Left ventricle myocardium superior (tissue), 1 donor: ENCODE results near the gene RBFOX1. TPM values are rescaled to one million over a fixed set of nuclear protein-coding genes. Genes with fewer than 3 reads are reported as not detected.

ENCODE experiments used
- ATAC-seq: fragments of 200-7000 bp; cut with Tn5 transposase; one replicate; pipeline ENCODE4 v1.9.1; 2020; ENCODE audit warnings: mild to moderate bottlenecking, moderate library complexity
- DNase-seq: peaks from one replicate; pipeline ENCODE4 v3.0.0-alpha.2; 2020
- intact Hi-C: fragments of 100-400 bp; cut with micrococcal nuclease; formaldehyde crosslinking; loops from one replicate; pipeline ENCODE4 v1.11.0; 2022
- total RNA-seq: library from RNA; stranded (reverse); fragmentation: NEBNext Ultra II Directional; extraction: Animal tissue kit (Norgen Biotek cat#: 25700); gene quantifications from one replicate; pipeline ENCODE4 v1.2.1, GENCODE V29; 2021
- donor health status: DM: no; HTN: yes; CAD: no; lungs with severe emphysema.

RBFOX1 gene
- total RNA-seq, 1 donor from 2014 or later: 79.4 TPM

- intact Hi-C loops: no loop called here
- ATAC-seq (no peak), DNase-seq (no peak)
Measured at GRCh38 chr16:7691533-7691932, 358.9 kb downstream of the RBFOX1 start.

- intact Hi-C loops: no loop called here
- ATAC-seq (no peak), DNase-seq (no peak)
Measured at GRCh38 chr16:7703672-7704071, 371.0 kb downstream of the RBFOX1 start.

- intact Hi-C loops: no loop called here
- no peak for ATAC-seq
- no peak for DNase-seq
Measured at GRCh38 chr16:7705885-7706284, 373.2 kb downstream of the RBFOX1 start.

GRCh38 chr16:7709186-7709585 lies 376.5 kb downstream of the RBFOX1 start:
- ATAC-seq (no peak), DNase-seq (no peak)
- intact Hi-C loops: no loop called here

DNA sequence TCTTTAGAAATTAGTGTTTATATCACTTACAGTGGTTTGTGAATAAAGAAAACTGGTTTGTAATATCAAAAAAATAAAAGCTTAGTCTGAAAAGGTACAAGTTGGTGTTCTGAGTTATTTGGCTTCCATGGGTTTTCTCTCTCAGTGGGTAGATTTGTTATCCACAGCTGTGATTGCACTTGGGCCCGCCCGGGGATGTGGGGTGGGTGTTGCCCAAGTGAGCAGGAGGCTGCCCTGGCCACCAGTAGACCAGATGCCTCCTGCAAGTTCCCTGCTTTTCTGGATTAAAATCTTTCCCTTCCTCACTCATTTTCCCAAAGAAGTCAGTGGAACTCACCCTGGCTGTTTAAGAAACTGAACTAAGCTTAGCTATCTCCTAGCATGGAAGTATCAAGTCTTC lies 380.6 kb downstream of the RBFOX1 start:
- ATAC-seq (no peak), DNase-seq (no peak)
- intact Hi-C loops: no loop called here

- intact Hi-C loops: no loop called here
Measured at GRCh38 chr16:7714775-7715174, 382.1 kb downstream of the RBFOX1 start.

GRCh38 chr16:7716660-7717550 lies 384.3 kb downstream of the RBFOX1 start:
- ATAC-seq: no peak
- no peak for DNase-seq
- intact Hi-C loops: no loop called here

More at GRCh38 chr16:7714775-7715174, 382.1 kb downstream of the RBFOX1 start:
- no peak for ATAC-seq
- no peak for DNase-seq

DNA sequence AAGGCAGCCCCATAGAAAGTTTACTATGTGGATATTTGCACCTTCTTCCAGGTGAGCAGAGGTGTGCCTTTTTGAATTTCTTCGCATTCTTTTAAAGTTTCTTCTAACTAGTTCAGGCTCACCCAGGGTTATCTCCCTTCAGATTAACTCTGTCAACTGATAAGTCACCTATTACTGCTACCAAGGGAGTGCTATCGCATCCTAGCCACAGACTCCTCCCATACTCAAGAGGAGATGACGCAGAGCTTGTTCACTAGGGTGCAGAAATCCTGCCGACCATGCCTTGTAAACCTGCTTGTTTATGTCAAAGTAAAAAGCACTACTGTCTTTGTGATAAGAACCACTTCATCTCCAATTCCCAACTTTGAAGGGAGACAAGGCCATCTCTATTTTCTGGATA lies 390.1 kb downstream of the RBFOX1 start:
- ATAC-seq: no peak
- no peak for DNase-seq
- intact Hi-C loops: no loop called here

GRCh38 chr16:7731141-7731540 lies 398.5 kb downstream of the RBFOX1 start:
- ATAC-seq: no peak
- intact Hi-C loops: no loop called here
- no peak for DNase-seq

- DNase-seq (no peak), ATAC-seq (no peak)
- intact Hi-C loops: no loop called here
Measured at GRCh38 chr16:7736138-7736665, 403.6 kb downstream of the RBFOX1 start.

DNA sequence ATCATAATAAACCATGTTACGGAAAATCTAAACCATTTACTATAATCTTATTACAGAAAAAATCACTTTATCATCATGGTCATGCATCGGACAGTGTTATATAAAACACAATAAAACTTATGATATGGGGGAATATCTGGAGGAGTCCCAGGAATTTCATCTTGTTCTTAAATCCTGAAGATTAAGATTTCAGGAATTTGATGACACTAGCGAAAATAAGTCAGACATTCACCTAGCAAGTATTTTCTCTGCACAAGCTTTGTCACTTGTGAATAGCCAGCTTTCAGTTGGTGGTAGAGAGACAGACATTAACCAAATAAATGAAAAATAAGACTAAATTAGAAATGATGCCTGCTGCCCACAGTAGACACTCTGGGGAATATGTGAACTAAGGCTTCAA lies 410.0 kb downstream of the RBFOX1 start:
- no peak for DNase-seq
- intact Hi-C loops: no loop called here
- no peak for ATAC-seq

DNA sequence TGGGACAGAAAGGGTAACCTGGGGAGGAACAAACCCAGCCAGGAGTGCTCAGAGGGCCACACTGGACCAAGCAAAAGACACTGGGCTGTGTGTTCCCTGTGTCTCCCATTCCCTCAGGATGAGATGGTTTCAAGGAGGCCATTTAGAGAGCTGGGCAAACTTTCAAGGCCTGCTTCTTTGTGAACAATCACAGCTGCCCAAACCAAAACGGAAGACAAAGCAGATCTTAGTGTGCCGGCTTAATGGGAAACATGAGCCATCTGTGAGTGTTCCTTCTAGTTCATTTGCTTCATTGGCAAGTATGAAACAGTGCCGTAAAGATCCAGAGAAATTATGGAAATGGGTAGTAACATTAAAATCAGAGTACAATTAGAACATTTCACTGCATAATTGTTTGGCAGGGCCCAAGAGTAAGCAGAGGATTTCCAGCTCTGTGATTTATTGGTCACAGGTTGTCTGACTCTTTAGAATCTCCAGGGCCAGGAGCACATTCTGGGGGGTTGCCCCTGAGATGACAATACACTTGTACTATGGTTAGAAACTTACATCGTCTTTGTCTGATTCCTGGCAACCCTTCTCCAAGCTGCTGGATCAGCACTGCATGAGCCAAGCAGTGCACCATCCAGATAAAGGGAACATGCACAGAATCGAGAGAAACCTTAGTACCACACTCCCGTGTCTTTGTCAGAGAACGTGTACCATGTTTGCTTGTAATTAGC lies 412.1 kb downstream of the RBFOX1 start:
- intact Hi-C loops: no loop called here
- DNase-seq (no peak), ATAC-seq (no peak)

- DNase-seq (no peak), ATAC-seq (no peak)
- intact Hi-C loops: no loop called here
Measured at GRCh38 chr16:7745276-7745675, 412.6 kb downstream of the RBFOX1 start.

- intact Hi-C loops: no loop called here
- ATAC-seq: no peak
- DNase-seq: no peak
Measured at GRCh38 chr16:7746941-7747340, 414.3 kb downstream of the RBFOX1 start.

DNA sequence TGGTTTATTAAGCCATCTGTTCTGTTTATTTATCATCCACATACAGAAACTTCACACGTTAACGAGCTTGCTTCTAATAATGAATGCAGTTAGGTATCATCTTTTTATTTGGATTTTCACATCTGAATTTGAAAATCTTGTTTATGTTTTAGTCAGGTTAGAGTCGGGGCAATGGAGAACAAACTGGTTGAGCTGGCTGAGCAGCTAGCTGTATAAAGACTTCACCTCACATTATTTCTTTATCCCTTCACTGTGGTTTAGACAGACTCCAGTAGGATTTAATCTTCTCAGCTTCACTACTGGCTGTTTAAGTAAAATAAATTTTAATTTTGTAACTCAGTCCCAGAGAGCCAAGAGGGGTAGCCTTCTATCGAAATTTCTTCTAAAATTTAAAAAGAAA lies 415.9 kb downstream of the RBFOX1 start:
- intact Hi-C loops: no loop called here
- ATAC-seq: no peak
- no peak for DNase-seq

DNA sequence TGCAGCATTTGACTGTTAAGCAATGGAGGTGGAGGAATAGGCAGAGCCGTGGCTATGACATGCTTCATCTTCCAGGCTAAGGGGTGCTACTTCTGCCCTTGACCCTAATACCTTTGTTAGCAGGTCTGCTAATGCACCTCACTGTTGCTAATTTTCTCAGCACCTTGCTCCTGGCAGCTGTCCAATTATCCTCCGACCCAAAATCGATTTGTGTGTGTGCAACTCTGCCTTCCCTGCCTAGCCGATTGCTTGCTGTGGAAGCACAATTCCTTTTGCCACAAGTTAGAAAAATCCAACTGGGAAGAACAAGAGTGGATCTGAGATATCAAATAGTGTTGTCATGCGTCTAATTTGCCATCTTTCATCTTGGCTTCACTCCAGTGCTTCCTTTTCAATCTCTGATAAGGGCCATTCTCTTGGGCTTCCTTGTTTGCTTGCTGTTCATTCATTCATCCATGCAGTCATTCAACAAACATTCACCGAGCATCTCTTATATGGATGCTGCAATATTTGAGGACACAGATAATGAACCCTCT lies 422.8 kb downstream of the RBFOX1 start:
- intact Hi-C loops: no loop called here
- DNase-seq: no peak
- ATAC-seq: no peak
